Vagina (tissue), 2 donors: Measurements from ENCODE around the gene EIF2D. TPM values are rescaled to one million over a fixed set of nuclear protein-coding genes. Genes with fewer than 3 reads are reported as not detected.
A peak's percentile ranks its signal among the peaks of the same experiment; 100 is the strongest.

Experiments used
- DNase-seq, 2 donors: peaks; one replicate each; pipeline ENCODE4 v3.0.0-alpha.2; 2017; ENCODE audit errors: extremely low spot score in 2 of 2
- H3K27ac ChIP-seq: fragments of 200-600 bp; sonication (generic); one replicate; pipeline ENCODE4 v1.5.1; 2019
- H3K27me3 ChIP-seq: fragments of 200-600 bp; sonication (generic); one replicate; pipeline ENCODE4 v1.5.1; 2019
- H3K36me3 ChIP-seq, 2 donors: fragments of 200-600 bp; sonication (generic); one replicate each; pipeline ENCODE4 v1.5.1; 2017 to 2019
- H3K4me1 ChIP-seq: fragments of 200-600 bp; sonication (generic); one replicate; pipeline ENCODE4 v1.5.1; 2019
- H3K4me3 ChIP-seq, 2 donors: fragments of 200-600 bp; sonication (generic); 1 replicate in 1 of 2; 2 replicates in 1 of 2; pipeline ENCODE4 v1.5.1; 2016 to 2019
- H3K9me3 ChIP-seq: fragments of 200-600 bp; sonication (generic); one replicate; pipeline ENCODE4 v1.5.1; 2019
- POLR2A ChIP-seq, 2 donors: fragments of 450-650 bp; IDR thresholded peaks; one replicate each; pipeline ENCODE4 v1.6.1; 2017; ENCODE audit warnings: antibody characterized with exemption in 2 of 2, mild to moderate bottlenecking in 2 of 2, moderate library complexity in 2 of 2
- POLR2AphosphoS5 ChIP-seq, 2 donors: sonication (generic); formaldehyde crosslinking; IDR thresholded peaks; one replicate each; pipeline ENCODE4 v1.9.0; 2017; ENCODE audit warnings: antibody characterized with exemption in 2 of 2, mild to moderate bottlenecking in 2 of 2, low read depth in 1 of 2; ENCODE audit not compliant: insufficient read depth in 1 of 2
- intact Hi-C: fragments of 100-400 bp; cut with DNase I; formaldehyde crosslinking; loops from one replicate; pipeline ENCODE4 v1.15.1; 2023
- total RNA-seq: library from RNA; depleted of rRNA; stranded (reverse); fragments of >200 nt; gene quantifications from one replicate; pipeline ENCODE4 v1.2.3, GENCODE V29; 2016
- TF ChIP-seq, protein P1 (sequence below), 3 experiments: fragments of 450-650 bp in 2 of 3; fragments of 200-600 bp in 1 of 3; sonication (generic) in 1 of 3; IDR thresholded peaks; one replicate each; pipeline ENCODE4 v1.5.1; 2017 to 2019; ENCODE audit warnings: antibody characterized with exemption in 3 of 3, mild to moderate bottlenecking in 2 of 3, moderate library complexity in 2 of 3

The EIF2D gene
- total RNA-seq, 1 donor from 2014 or later: 48.9 TPM

DNA sequence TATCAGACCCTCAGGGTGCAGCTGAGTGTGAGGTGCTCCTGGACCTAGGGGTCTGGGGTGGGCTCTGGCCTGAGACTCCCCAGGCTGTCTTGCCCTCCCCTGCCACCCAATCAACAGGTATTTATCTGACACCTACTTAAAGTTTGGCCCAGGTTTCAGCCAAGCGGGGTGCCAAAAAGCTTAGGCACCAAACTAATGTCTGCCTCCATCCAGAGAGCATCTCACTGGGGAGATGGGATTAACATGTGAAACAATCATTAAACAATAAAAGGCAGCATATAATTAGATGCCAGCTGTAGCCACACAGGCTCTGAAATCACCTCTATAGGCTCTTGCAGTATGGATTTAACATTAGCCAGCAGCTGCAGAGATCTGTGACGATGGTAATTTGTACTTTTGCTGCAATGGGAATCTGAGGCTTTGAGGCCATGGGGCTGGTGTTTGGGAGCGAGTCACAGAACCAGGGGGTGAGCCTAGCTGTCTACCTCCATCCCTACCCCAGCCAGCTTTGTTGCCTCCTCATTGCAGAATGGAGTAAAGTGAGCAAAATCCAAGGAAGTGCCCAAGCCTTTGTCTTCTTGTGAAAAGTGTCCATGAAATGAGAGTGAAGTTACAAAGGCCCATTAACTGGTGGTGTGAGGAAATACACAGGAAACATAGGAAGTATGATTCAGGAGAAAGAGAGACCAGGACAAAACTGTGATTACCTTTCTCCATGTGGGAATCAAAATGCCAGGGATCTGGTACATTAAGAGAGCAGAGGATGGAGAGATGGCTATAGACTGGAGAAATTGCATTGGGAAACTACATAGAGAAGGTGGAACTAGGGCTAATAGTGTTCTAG lies 36.1 kb downstream of the EIF2D start:
- Histone ChIP-seq H3K9me3 (no peaks in the 10 kb centered on the region), H3K4me1 (peaks cover 28% of the 10 kb centered on the region), H3K27me3 (no peaks in the 10 kb centered on the region), H3K27ac (peak overlapping the region; percentile 50), H3K36me3 (no peaks in the 10 kb centered on the region), H3K4me3 (no peak overlapping the region)
- no peak for DNase-seq
- intact Hi-C loops: no loop called here
- no peak for TF ChIP-seq POLR2AphosphoS5 (IDR thresholded peaks at IDR 0.05; ENCODE audit: insufficient read depth in 1 of 2, low read depth in 1 of 2)

DNA sequence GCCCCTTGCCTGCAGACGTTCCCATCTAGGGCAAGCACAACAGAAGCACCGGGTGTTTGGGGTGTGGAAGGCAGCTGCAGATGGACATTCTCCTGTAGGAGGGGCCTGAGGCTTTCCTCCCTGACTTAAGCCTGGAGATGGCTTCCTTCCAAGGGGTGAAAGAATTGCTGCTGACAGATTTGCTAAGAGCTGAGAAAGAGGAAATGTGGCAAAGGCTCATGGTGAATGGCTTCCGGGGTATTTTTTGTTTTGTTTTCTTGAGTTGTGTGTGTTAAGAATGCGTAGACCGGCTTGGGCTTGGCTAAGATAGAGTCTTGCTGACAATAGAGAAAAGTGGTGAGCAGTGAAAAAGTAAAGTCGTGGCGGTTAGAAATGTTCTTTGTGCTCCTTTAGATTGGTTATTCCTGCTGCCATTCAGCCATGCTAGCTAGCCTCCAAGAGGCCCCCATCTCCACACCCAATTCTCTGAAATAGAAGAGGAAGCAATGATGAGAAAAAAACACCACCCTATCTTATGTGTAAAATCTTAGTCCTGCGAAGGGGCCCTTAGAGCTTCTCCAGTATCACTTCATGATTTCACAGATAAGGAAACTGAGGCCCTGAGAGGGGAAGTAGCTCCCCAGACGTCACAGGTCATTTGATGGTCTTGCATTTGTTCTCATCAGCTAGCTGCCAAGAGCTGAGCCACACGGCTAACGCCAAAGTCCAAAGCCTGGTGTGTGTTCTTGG lies 36.9 kb downstream of the EIF2D start:
- DNase-seq: no peak
- peak overlapping the region; percentile 50 for H3K27ac ChIP-seq
- no peaks in the 10 kb centered on the region for H3K27me3 ChIP-seq
- no peaks in the 10 kb centered on the region for H3K9me3 ChIP-seq
- H3K4me1 ChIP-seq: peaks cover 28% of the 10 kb centered on the region
- H3K4me3 ChIP-seq: no peak overlapping the region
- TF ChIP-seq POLR2AphosphoS5 (IDR thresholded peaks at IDR 0.05; ENCODE audit: insufficient read depth in 1 of 2, low read depth in 1 of 2) (peak in 1 of 2 donors; percentile 39), POLR2A (IDR thresholded peaks at IDR 0.05) (no peak)
- no peaks in the 10 kb centered on the region for H3K36me3 ChIP-seq
- intact Hi-C loops: no loop called here

DNA sequence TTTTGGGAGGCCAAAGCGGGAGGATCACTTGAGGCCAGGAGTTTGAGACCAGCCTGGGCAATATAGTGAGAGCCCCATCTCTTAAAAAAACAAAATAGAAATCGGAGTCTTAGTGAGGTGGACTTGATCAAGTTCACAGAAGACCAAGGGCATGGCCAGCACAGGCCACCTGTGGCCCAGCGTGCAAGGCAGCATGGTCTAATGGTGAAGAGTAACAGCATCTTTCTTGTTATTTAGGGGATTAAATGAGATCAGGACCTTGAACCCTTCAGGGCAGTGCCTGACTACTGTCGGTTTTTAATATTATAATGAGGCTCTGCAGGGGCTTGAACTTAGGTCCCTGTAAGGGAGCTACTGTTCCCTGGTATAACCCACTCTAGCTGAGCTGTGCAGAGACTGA lies 38.5 kb downstream of the EIF2D start:
- no peak for TF ChIP-seq POLR2A (IDR thresholded peaks at IDR 0.05)
- TF ChIP-seq, protein P1, sequence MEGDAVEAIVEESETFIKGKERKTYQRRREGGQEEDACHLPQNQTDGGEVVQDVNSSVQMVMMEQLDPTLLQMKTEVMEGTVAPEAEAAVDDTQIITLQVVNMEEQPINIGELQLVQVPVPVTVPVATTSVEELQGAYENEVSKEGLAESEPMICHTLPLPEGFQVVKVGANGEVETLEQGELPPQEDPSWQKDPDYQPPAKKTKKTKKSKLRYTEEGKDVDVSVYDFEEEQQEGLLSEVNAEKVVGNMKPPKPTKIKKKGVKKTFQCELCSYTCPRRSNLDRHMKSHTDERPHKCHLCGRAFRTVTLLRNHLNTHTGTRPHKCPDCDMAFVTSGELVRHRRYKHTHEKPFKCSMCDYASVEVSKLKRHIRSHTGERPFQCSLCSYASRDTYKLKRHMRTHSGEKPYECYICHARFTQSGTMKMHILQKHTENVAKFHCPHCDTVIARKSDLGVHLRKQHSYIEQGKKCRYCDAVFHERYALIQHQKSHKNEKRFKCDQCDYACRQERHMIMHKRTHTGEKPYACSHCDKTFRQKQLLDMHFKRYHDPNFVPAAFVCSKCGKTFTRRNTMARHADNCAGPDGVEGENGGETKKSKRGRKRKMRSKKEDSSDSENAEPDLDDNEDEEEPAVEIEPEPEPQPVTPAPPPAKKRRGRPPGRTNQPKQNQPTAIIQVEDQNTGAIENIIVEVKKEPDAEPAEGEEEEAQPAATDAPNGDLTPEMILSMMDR (IDR thresholded peaks at IDR 0.05): no peak
- no peak for TF ChIP-seq POLR2AphosphoS5 (IDR thresholded peaks at IDR 0.05; ENCODE audit: insufficient read depth in 1 of 2, low read depth in 1 of 2)
- Histone ChIP-seq H3K9me3 (no peaks in the 10 kb centered on the region), H3K36me3 (no peaks in the 10 kb centered on the region), H3K4me1 (peaks cover 28% of the 10 kb centered on the region), H3K27me3 (no peaks in the 10 kb centered on the region), H3K27ac (no peak overlapping the region), H3K4me3 (no peak overlapping the region)
- intact Hi-C loops: no loop called here
- DNase-seq: no peak

DNA sequence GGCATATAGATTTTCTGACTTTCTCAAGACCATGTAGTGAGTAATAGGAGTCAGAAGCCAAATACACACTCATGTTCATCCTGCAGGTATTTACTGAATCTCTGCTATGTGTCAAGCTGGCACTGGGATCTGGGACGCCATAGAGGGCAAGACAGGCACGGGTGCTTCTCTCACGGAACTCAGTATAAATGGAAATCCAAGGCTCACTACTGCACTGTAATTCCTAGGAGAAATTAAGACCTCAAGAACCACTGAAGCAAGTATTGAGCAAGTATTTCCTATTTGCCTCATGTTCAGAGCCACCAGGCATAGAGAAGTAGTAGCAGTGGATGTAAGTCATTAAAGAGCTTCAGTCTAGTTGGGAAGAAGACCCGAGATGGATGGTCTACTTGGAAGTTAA lies 38.9 kb downstream of the EIF2D start:
- no peak for DNase-seq
- H3K27ac ChIP-seq: no peak overlapping the region
- TF ChIP-seq, protein P1 (IDR thresholded peaks at IDR 0.05): no peak
- TF ChIP-seq POLR2AphosphoS5 (IDR thresholded peaks at IDR 0.05; ENCODE audit: insufficient read depth in 1 of 2, low read depth in 1 of 2) (no peak), POLR2A (IDR thresholded peaks at IDR 0.05) (no peak)
- no peak overlapping the region for H3K4me3 ChIP-seq
- H3K36me3 ChIP-seq: no peaks in the 10 kb centered on the region
- H3K4me1 ChIP-seq: peaks cover 28% of the 10 kb centered on the region
- H3K9me3 ChIP-seq: no peaks in the 10 kb centered on the region
- intact Hi-C loops: no loop called here
- no peaks in the 10 kb centered on the region for H3K27me3 ChIP-seq

DNA sequence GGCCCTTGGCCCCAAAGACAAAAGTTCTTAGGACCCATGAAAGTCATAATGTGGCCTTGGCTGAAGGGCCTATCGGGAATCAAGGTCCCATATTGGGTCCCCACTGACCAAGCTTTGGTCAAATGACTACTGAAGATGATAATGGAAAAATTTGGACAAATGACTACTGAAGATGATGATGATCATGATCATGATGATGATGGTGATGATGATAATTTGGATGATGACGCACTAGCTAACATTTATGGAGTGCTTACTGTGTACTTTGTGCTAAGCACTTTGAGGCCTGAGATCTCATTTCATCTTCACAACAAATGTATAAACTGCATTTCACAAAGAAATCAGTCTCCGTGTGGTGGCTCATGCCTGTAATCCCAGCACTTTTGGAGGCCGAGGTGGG lies 39.4 kb downstream of the EIF2D start:
- Histone ChIP-seq H3K36me3 (no peaks in the 10 kb centered on the region), H3K27ac (no peak overlapping the region), H3K27me3 (no peaks in the 10 kb centered on the region), H3K9me3 (no peaks in the 10 kb centered on the region), H3K4me1 (peaks cover 28% of the 10 kb centered on the region), H3K4me3 (no peak overlapping the region)
- no peak for DNase-seq
- intact Hi-C loops: no loop called here
- TF ChIP-seq POLR2AphosphoS5 (IDR thresholded peaks at IDR 0.05; ENCODE audit: insufficient read depth in 1 of 2, low read depth in 1 of 2): no peak
- TF ChIP-seq, protein P1 (IDR thresholded peaks at IDR 0.05): no peak
- no peak for TF ChIP-seq POLR2A (IDR thresholded peaks at IDR 0.05)
